Frontal cortex (tissue), 4 donors: Measurements from ENCODE around the gene SMDT1. TPM values are rescaled to one million over a fixed set of nuclear protein-coding genes. Genes with fewer than 3 reads are reported as not detected.

Experiments used
- DNase-seq, 2 donors: peaks; one replicate each; pipeline ENCODE4 v3.0.0; 2012; ENCODE audit warnings: low spot score in 2 of 2
- FAIRE-seq: peaks from 2 replicates; lab custom pipeline; 2012; peaks lifted over from hg19 to GRCh38; lab: Jason Lieb, UNC
- total RNA-seq: library from RNA; depleted of rRNA; stranded (reverse); fragments of >200 nt; gene quantifications from one replicate; pipeline ENCODE4 v1.2.3, GENCODE V29; 2014
- donor health status: control.
- donor health status: control.
- donor health status: control.

The SMDT1 gene
- 20.0 TPM for total RNA-seq

GRCh38 chr22:42079319-42080251 lies at the start of gene SMDT1:
Gene SMDT1, plus strand, starts transcription at chr22:42079700. Its CDS starts 69 bp downstream, at chr22:42079769.
- peak; percentile 48 for FAIRE-seq
- DNase-seq, result peak; percentile 97 to 99

GRCh38 chr22:42033263-42034181 lies 46.0 kb upstream of the SMDT1 start:
- DNase-seq (no peak), FAIRE-seq (no peak)

- FAIRE-seq, result no peak
These were observed 44.2 kb upstream of the SMDT1 start for GRCh38 chr22:42035256-42035655.

GRCh38 chr22:42039271-42039670 lies 40.2 kb upstream of the SMDT1 start:
- FAIRE-seq, result no peak
- no peak for DNase-seq

More at GRCh38 chr22:42035256-42035655, 44.2 kb upstream of the SMDT1 start:
- DNase-seq, result no peak

GRCh38 chr22:42041784-42042183 lies 37.7 kb upstream of the SMDT1 start:
- DNase-seq (no peak), FAIRE-seq (no peak)

GRCh38 chr22:42050641-42051180 lies 28.8 kb upstream of the SMDT1 start:
- DNase-seq, result no peak
- no peak for FAIRE-seq

GRCh38 chr22:42052765-42053164 lies 26.7 kb upstream of the SMDT1 start:
- FAIRE-seq (no peak), DNase-seq (no peak)

- DNase-seq (no peak), FAIRE-seq (no peak)
These were observed 22.6 kb upstream of the SMDT1 start for GRCh38 chr22:42056757-42057511.

- no peak for FAIRE-seq
- no peak for DNase-seq
These were observed 19.0 kb upstream of the SMDT1 start for GRCh38 chr22:42060489-42060888.

- FAIRE-seq (no peak), DNase-seq (no peak)
These were observed 18.5 kb upstream of the SMDT1 start for GRCh38 chr22:42061041-42061440.

- FAIRE-seq (no peak), DNase-seq (no peak)
These were observed 16.9 kb upstream of the SMDT1 start for GRCh38 chr22:42062506-42063170.

- DNase-seq (no peak), FAIRE-seq (no peak)
These were observed 14.9 kb upstream of the SMDT1 start for GRCh38 chr22:42064629-42065028.

- FAIRE-seq, result no peak
- no peak for DNase-seq
These were observed 13.9 kb upstream of the SMDT1 start for GRCh38 chr22:42065438-42066125.

GRCh38 chr22:42066126-42066761 lies 13.3 kb upstream of the SMDT1 start:
- FAIRE-seq (no peak), DNase-seq (no peak)

- no peak for FAIRE-seq
- DNase-seq, result no peak
These were observed 12.6 kb upstream of the SMDT1 start for GRCh38 chr22:42066937-42067336.

GRCh38 chr22:42067671-42068251 lies 11.7 kb upstream of the SMDT1 start:
- DNase-seq (no peak), FAIRE-seq (no peak)

GRCh38 chr22:42068291-42068690 lies 11.2 kb upstream of the SMDT1 start:
- FAIRE-seq, result no peak
- no peak for DNase-seq
